ENCODE measurements around the gene RENBP. TPM values are rescaled to one million over a fixed set of nuclear protein-coding genes. Genes with fewer than 3 reads are reported as not detected.

Gene RENBP
- total and polyA plus RNA-seq, 9 of the 15 experiments (the other 6 are each of a cell fraction or from before 2014, with no cell fraction given): 0.07 to 14.8 (median 10.6) TPM; not detected in 1

GRCh38 chrX:153927922-153928760 is 16.3 kb downstream of the RENBP start:
- ATAC-seq: peak; percentile 90
- Histone ChIP-seq H2AFZ (ENCODE audit: low read depth, low read length) (peak overlapping the region; percentile 53; the same call in 1 of the 2 replicates), H3K9me3 (replicated peaks; ENCODE audit: control insufficient read depth, insufficient read depth, low read depth, low read length) (no peaks in the 10 kb centered on the region), H3K9me1 (ENCODE audit: control insufficient read depth, insufficient read depth, low read length) (no peaks in the 10 kb centered on the region), H3K27ac (ENCODE audit: extremely low read depth, low read depth, low read length) (peak overlapping the region; percentile 98), H3K9ac (ENCODE audit: insufficient read depth in 1 of 2, low read depth in 2 of 2, low read length in 2 of 2) (peak overlapping the region; percentile 93 to 96), H3K27me3 (ENCODE audit: control insufficient read depth in 2 of 2, insufficient read depth in 2 of 2, low read length in 2 of 2) (no peaks in the 10 kb centered on the region), H3K36me3 (ENCODE audit: control insufficient read depth, insufficient read depth, low read length) (peaks cover 47% of the 10 kb centered on the region), H4K20me1 (replicated peaks; ENCODE audit: control insufficient read depth, insufficient read depth, low read length) (no peaks in the 10 kb centered on the region), H3K79me2 (ENCODE audit: control insufficient read depth, insufficient read depth, low read length) (peaks cover 59% of the 10 kb centered on the region), H3K4me3 (peak overlapping the region; percentile 58), H3K4me1 (replicated peaks in 1 of 2; ENCODE audit: control insufficient read depth in 2 of 2, insufficient read depth in 2 of 2, low read length in 2 of 2) (peaks cover 29 to 66% of the 10 kb centered on the region in 2 experiments; a peak in 4 of 5 replicates), H3K4me2 (ENCODE audit: insufficient read depth, low read length) (peak overlapping the region; percentile 97)
- no TSS peak for BruUV-seq (replicated peaks)
- DNase-seq (ENCODE audit: extremely low read depth in 1 of 4, low spot score in 3 of 4): peak; percentile 85 to 97 (median 90)
- peak; percentile 90 for FAIRE-seq
- in situ Hi-C loops (cut with MboI) (no loop called here), intact Hi-C loops (cut with micrococcal nuclease) (loop anchor here (1.0 to 5.0 kb wide), 3 partner anchors 19 to 161 kb away; partner anchors contain the start of gene TMEM187)
- ChIA-PET POLR2A (interaction anchor here (0.5 to 2.3 kb wide), 11 partner anchors 9 to 379 kb away, joined by 3 to 9 read pairs (median 4); partner anchors contain the start of genes IDH3G and SSR4), CTCF (ENCODE audit: low intra/inter-chr PET ratio) (no interaction called here)
- WGBS (ENCODE audit: insufficient coverage, low coverage, missing lambda C conversion rate): under 1% methylated on average over 47 of the region's 76 CpGs
- TF ChIP-seq RBM15 (IDR thresholded peaks at IDR 0.05; ENCODE audit: insufficient read depth, low read length) (no peak), U2AF2 (optimal IDR thresholded peaks at IDR 0.05; ENCODE audit: low read depth, low read length) (no peak), SRF (CRISPR knock-in tag; IDR thresholded peaks at IDR 0.05) (peak in 1 of 2 experiments; percentile 77; a peak in 1 of 4 replicates), HOMEZ (CRISPR knock-in tag; IDR thresholded peaks at IDR 0.05) (no peak), ZFP1 (CRISPR knock-in tag; IDR thresholded peaks at IDR 0.05) (no peak), NUFIP1 (IDR thresholded peaks at IDR 0.05; ENCODE audit: partially characterized antibody) (no peak), NFYB (IDR thresholded peaks at IDR 0.05; ENCODE audit: extremely low read depth, insufficient read length) (peak; percentile 38), SMAD4 (CRISPR knock-in tag; conservative IDR thresholded peaks at IDR 0.05) (peak; percentile 70), BCLAF1 (IDR thresholded peaks at IDR 0.05; ENCODE audit: borderline replicate concordance in 1 of 2, control insufficient read depth in 1 of 2, low read depth in 2 of 2, low read length in 1 of 2) (no peak), SREBF2 (CRISPR knock-in tag; IDR thresholded peaks at IDR 0.05) (no peak), MCM3 (IDR thresholded peaks at IDR 0.05) (no peak), CLOCK (CRISPR knock-in tag; IDR thresholded peaks at IDR 0.05; ENCODE audit: borderline replicate concordance) (no peak), ZNF23 (CRISPR knock-in tag; IDR thresholded peaks at IDR 0.05) (no peak)
